ENCODE results near the gene FREY1.
"Not testable (repeated sequence)": the region's sequence is repeated elsewhere in the genome, so short reads cannot be mapped to it uniquely, and the experiment has no call there.

Gene FREY1

GRCh38 chr11:45917623-45918330, 10.7 kb upstream of the FREY1 start, which contains the start of gene PEX16:
Gene PEX16 (minus strand): TSS chr11:45917877. CDS start chr11:45917811, 66 bp downstream.
- H3K36me3 Mint-ChIP-seq (ENCODE audit: insufficient read depth): peaks cover 26% of the 10 kb centered on the region
- no peaks in the 10 kb centered on the region for H3K9me3 Mint-ChIP-seq
- H3K27me3 Mint-ChIP-seq: no peaks in the 10 kb centered on the region
- H3K4me1 Mint-ChIP-seq (ENCODE audit: low read depth in 2 of 2): peaks cover 35 to 50% of the 10 kb centered on the region in 2 donors
- H3K4me3 Mint-ChIP-seq: peak within 1 kb of the TSS; percentile 85 to 88
- ATAC-seq (replicated peaks) (peak; percentile 88), DNase-seq (peak; percentile 93 to 94 (median 93))
- peak within 1 kb of the TSS; percentile 91 to 95 for H3K27ac Mint-ChIP-seq

- H3K4me1 Mint-ChIP-seq (ENCODE audit: low read depth in 2 of 2): peaks cover 35 to 50% of the 10 kb centered on the region in 2 donors
- no peaks in the 10 kb centered on the region for H3K27me3 Mint-ChIP-seq
- no peaks in the 10 kb centered on the region for H3K9me3 Mint-ChIP-seq
- ATAC-seq (replicated peaks): peak; percentile 2
- peaks cover 26% of the 10 kb centered on the region for H3K36me3 Mint-ChIP-seq (ENCODE audit: insufficient read depth)
- peak overlapping the region; percentile 91 to 95 for H3K27ac Mint-ChIP-seq
- peak overlapping the region; percentile 85 to 88 for H3K4me3 Mint-ChIP-seq
- DNase-seq: no peak
Observed at GRCh38 chr11:45917286-45917622, 10.2 kb upstream of the FREY1 start.

GRCh38 chr11:45915446-45915845, 8.4 kb upstream of the FREY1 start:
- Mint-ChIP-seq H3K36me3 (ENCODE audit: insufficient read depth) (peaks cover 38% of the 10 kb centered on the region), H3K27ac (peak overlapping the region in 1 of 2 donors; percentile 95), H3K9me3 (no peaks in the 10 kb centered on the region), H3K4me1 (ENCODE audit: low read depth in 2 of 2) (peaks cover 32 to 41% of the 10 kb centered on the region in 2 donors), H3K27me3 (no peaks in the 10 kb centered on the region), H3K4me3 (peak overlapping the region; percentile 20 to 85)
- DNase-seq: no peak
- no peak for ATAC-seq (replicated peaks)

GRCh38 chr11:45913942-45914635, 7.0 kb upstream of the FREY1 start:
- peaks cover 21 to 31% of the 10 kb centered on the region in 2 donors for H3K4me1 Mint-ChIP-seq (ENCODE audit: low read depth in 2 of 2)
- no peak overlapping the region for H3K27ac Mint-ChIP-seq
- peak overlapping the region in 1 of 2 donors; percentile 27 for H3K4me3 Mint-ChIP-seq
- H3K36me3 Mint-ChIP-seq (ENCODE audit: insufficient read depth): peaks cover 45% of the 10 kb centered on the region
- ATAC-seq (replicated peaks) (no peak), DNase-seq (no peak)
- H3K27me3 Mint-ChIP-seq: no peaks in the 10 kb centered on the region
- no peaks in the 10 kb centered on the region for H3K9me3 Mint-ChIP-seq

- Mint-ChIP-seq H3K36me3 (ENCODE audit: insufficient read depth) (peaks cover 50% of the 10 kb centered on the region), H3K27me3 (no peaks in the 10 kb centered on the region), H3K4me3 (peak overlapping the region in 1 of 2 donors; percentile 12), H3K9me3 (no peaks in the 10 kb centered on the region), H3K27ac (no peak overlapping the region), H3K4me1 (ENCODE audit: low read depth in 2 of 2) (peaks cover 17 to 31% of the 10 kb centered on the region in 2 donors)
- ATAC-seq (replicated peaks): no peak
- DNase-seq: no peak
Observed at GRCh38 chr11:45913514-45913913, 6.4 kb upstream of the FREY1 start.

- Mint-ChIP-seq H3K27me3 (no peaks in the 10 kb centered on the region), H3K27ac (peak overlapping the region in 1 of 2 donors; percentile 77), H3K4me3 (no peak overlapping the region), H3K36me3 (ENCODE audit: insufficient read depth) (peaks cover 49% of the 10 kb centered on the region), H3K9me3 (no peaks in the 10 kb centered on the region), H3K4me1 (ENCODE audit: low read depth in 2 of 2) (peaks cover 10 to 16% of the 10 kb centered on the region in 2 donors)
- DNase-seq (no peak), ATAC-seq (replicated peaks) (no peak)
Observed at GRCh38 chr11:45910623-45911022, 3.6 kb upstream of the FREY1 start.

GRCh38 chr11:45909594-45910475, 2.8 kb upstream of the FREY1 start:
- Mint-ChIP-seq H3K9me3 (no peaks in the 10 kb centered on the region), H3K4me3 (no peak overlapping the region), H3K27me3 (no peaks in the 10 kb centered on the region), H3K27ac (no peak overlapping the region), H3K36me3 (ENCODE audit: insufficient read depth) (peaks cover 44% of the 10 kb centered on the region), H3K4me1 (ENCODE audit: low read depth in 2 of 2) (peaks cover 8 to 16% of the 10 kb centered on the region in 2 donors)
- ATAC-seq (replicated peaks): no peak
- no peak for DNase-seq

- Mint-ChIP-seq H3K27ac (peak overlapping the region; percentile 84 to 91), H3K9me3 (no peaks in the 10 kb centered on the region), H3K4me3 (no peak overlapping the region), H3K27me3 (no peaks in the 10 kb centered on the region), H3K4me1 (ENCODE audit: low read depth in 2 of 2) (peaks cover 8 to 14% of the 10 kb centered on the region in 2 donors), H3K36me3 (ENCODE audit: insufficient read depth) (peaks cover 40% of the 10 kb centered on the region)
- ATAC-seq (replicated peaks) (no peak), DNase-seq (no peak)
Observed at GRCh38 chr11:45907911-45908370, 870 bp upstream of the FREY1 start.

- H3K9me3 Mint-ChIP-seq: no peaks in the 10 kb centered on the region
- H3K4me3 Mint-ChIP-seq: no peak overlapping the region
- no peak for DNase-seq
- H3K36me3 Mint-ChIP-seq (ENCODE audit: insufficient read depth): peaks cover 33% of the 10 kb centered on the region
- no peaks in the 10 kb centered on the region for H3K27me3 Mint-ChIP-seq
- peak overlapping the region; percentile 16 to 60 for H3K27ac Mint-ChIP-seq
- ATAC-seq (replicated peaks): peak; percentile 22
- peaks cover 8 to 14% of the 10 kb centered on the region in 2 donors for H3K4me1 Mint-ChIP-seq (ENCODE audit: low read depth in 2 of 2)
Observed at GRCh38 chr11:45906096-45906682, 882 bp downstream of the FREY1 start.

- not testable (repeated sequence) for DNase-seq, H3K27me3 Mint-ChIP-seq, H3K27ac Mint-ChIP-seq, H3K9me3 Mint-ChIP-seq, H3K4me3 Mint-ChIP-seq
- ATAC-seq (replicated peaks): peak; percentile 11
- Mint-ChIP-seq H3K4me1 (ENCODE audit: low read depth in 2 of 2) (peaks cover 12 to 16% of the 10 kb centered on the region in 2 donors), H3K36me3 (ENCODE audit: insufficient read depth) (peaks cover 37% of the 10 kb centered on the region)
Observed at GRCh38 chr11:45905576-45905975, 1.5 kb downstream of the FREY1 start.

GRCh38 chr11:45905095-45905494, 2.0 kb downstream of the FREY1 start:
- Mint-ChIP-seq H3K4me1 (ENCODE audit: low read depth in 2 of 2) (peaks cover 14 to 18% of the 10 kb centered on the region in 2 donors), H3K27me3 (peaks cover 0 to 4% of the 10 kb centered on the region in 2 donors), H3K27ac (no peak overlapping the region), H3K4me3 (no peak overlapping the region), H3K9me3 (no peaks in the 10 kb centered on the region), H3K36me3 (ENCODE audit: insufficient read depth) (peaks cover 32% of the 10 kb centered on the region)
- no peak for ATAC-seq (replicated peaks)
- DNase-seq: no peak

GRCh38 chr11:45904309-45904915, 2.7 kb downstream of the FREY1 start:
- Mint-ChIP-seq H3K27ac (peak overlapping the region in 1 of 2 donors; percentile 22), H3K4me3 (no peak overlapping the region)

More at GRCh38 chr11:45904309-45904915, 2.7 kb downstream of the FREY1 start:
- Mint-ChIP-seq H3K27me3 (peaks cover 0 to 4% of the 10 kb centered on the region in 2 donors), H3K9me3 (no peaks in the 10 kb centered on the region), H3K36me3 (ENCODE audit: insufficient read depth) (peaks cover 30% of the 10 kb centered on the region), H3K4me1 (ENCODE audit: low read depth in 2 of 2) (peaks cover 14 to 20% of the 10 kb centered on the region in 2 donors)
- DNase-seq: no peak
- ATAC-seq (replicated peaks): no peak
